Progenitor cell of endocrine pancreas (in vitro differentiated cells): Measurements from ENCODE around the gene JADE2. TPM values are rescaled to one million over a fixed set of nuclear protein-coding genes. Genes with fewer than 3 reads are reported as not detected.

Experiments used
- DNase-seq: peaks from one replicate; pipeline ENCODE4 v3.0.0; 2021; ENCODE audit warnings: low spot score; ENCODE audit not compliant: unreplicated experiment
- H3K27ac Mint-ChIP-seq: 2 replicates; pipeline ENCODE4 v1.8.0; 2021; ENCODE audit warnings: mild to moderate bottlenecking, moderate library complexity, mixed read lengths
- H3K27me3 Mint-ChIP-seq: 2 replicates; pipeline ENCODE4 v1.8.0; 2021; ENCODE audit warnings: mixed read lengths
- H3K36me3 Mint-ChIP-seq: 2 replicates; pipeline ENCODE4 v1.8.0; 2022; ENCODE audit warnings: mixed read lengths; ENCODE audit not compliant: insufficient read depth
- H3K4me1 Mint-ChIP-seq: 2 replicates; pipeline ENCODE4 v1.8.0; 2021; ENCODE audit warnings: low read depth, mixed read lengths
- H3K4me3 Mint-ChIP-seq: 2 replicates; pipeline ENCODE4 v1.8.0; 2021; ENCODE audit warnings: low read depth, mild to moderate bottlenecking, moderate library complexity, mixed read lengths
- H3K9me3 Mint-ChIP-seq: 2 replicates; pipeline ENCODE4 v1.8.0; 2021; ENCODE audit warnings: low read depth, mixed read lengths
- CTCF ChIP-seq: fragments of 200-600 bp; sonication (generic); IDR thresholded peaks from one replicate; pipeline ENCODE4 v1.5.0; 2021; ENCODE audit warnings: antibody characterized with exemption, mild to moderate bottlenecking; ENCODE audit not compliant: unreplicated experiment
- total RNA-seq: library from RNA; stranded (reverse); gene quantifications from 2 replicates; pipeline ENCODE4 v1.2.1, GENCODE V29; 2021

Gene JADE2
- total RNA-seq, 1 donor from 2014 or later, result 6.7 TPM

- DNase-seq, result no peak
- Mint-ChIP-seq H3K36me3 (no peaks in the 10 kb centered on the region), H3K27ac (no peak overlapping the region), H3K27me3 (no peaks in the 10 kb centered on the region), H3K4me3 (no peak overlapping the region), H3K9me3 (no peaks in the 10 kb centered on the region), H3K4me1 (no peaks in the 10 kb centered on the region)
- TF ChIP-seq CTCF, result no peak
Measured at GRCh38 chr5:134583766-134584165, 58.3 kb downstream of the JADE2 start.

GRCh38 chr5:134584662-134585061 is 59.2 kb downstream of the JADE2 start:
- H3K4me1 Mint-ChIP-seq, result no peaks in the 10 kb centered on the region
- H3K27ac Mint-ChIP-seq, result no peak overlapping the region
- H3K36me3 Mint-ChIP-seq, result no peaks in the 10 kb centered on the region
- no peaks in the 10 kb centered on the region for H3K9me3 Mint-ChIP-seq
- no peak for TF ChIP-seq CTCF
- no peak overlapping the region for H3K4me3 Mint-ChIP-seq
- H3K27me3 Mint-ChIP-seq, result no peaks in the 10 kb centered on the region
- DNase-seq, result no peak

- no peaks in the 10 kb centered on the region for H3K27me3 Mint-ChIP-seq
- no peak overlapping the region for H3K27ac Mint-ChIP-seq
Measured at GRCh38 chr5:134585966-134586365, 60.5 kb downstream of the JADE2 start.

GRCh38 chr5:134586866-134587524 is 61.5 kb downstream of the JADE2 start:
- Mint-ChIP-seq H3K4me1 (peaks cover 4% of the 10 kb centered on the region), H3K27me3 (no peaks in the 10 kb centered on the region), H3K36me3 (no peaks in the 10 kb centered on the region), H3K4me3 (no peak overlapping the region), H3K27ac (no peak overlapping the region), H3K9me3 (no peaks in the 10 kb centered on the region)
- DNase-seq, result peak; percentile 55
- TF ChIP-seq CTCF, result peak; percentile 60

More at GRCh38 chr5:134585966-134586365, 60.5 kb downstream of the JADE2 start:
- TF ChIP-seq CTCF, result no peak
- Mint-ChIP-seq H3K4me3 (no peak overlapping the region), H3K4me1 (no peaks in the 10 kb centered on the region), H3K36me3 (no peaks in the 10 kb centered on the region), H3K9me3 (no peaks in the 10 kb centered on the region)
- DNase-seq, result no peak

GRCh38 chr5:134590992-134591659 is 65.7 kb downstream of the JADE2 start:
- Mint-ChIP-seq H3K4me1 (peaks cover 8% of the 10 kb centered on the region), H3K27me3 (no peaks in the 10 kb centered on the region), H3K4me3 (no peak overlapping the region), H3K27ac (no peak overlapping the region), H3K9me3 (no peaks in the 10 kb centered on the region), H3K36me3 (no peaks in the 10 kb centered on the region)
- no peak for TF ChIP-seq CTCF
- DNase-seq, result no peak
